Stimulated activated CD8-positive, alpha-beta memory T cell treated with anti-CD3 and anti-CD28 coated beads, Interleukin-7, amount 100 ng/mL, for 24 hours (primary cell): ENCODE measurements around the gene SHISAL1.

Experiments
- DNase-seq: peaks from one replicate; pipeline ENCODE4 v3.0.0-alpha.2; 2020; ENCODE audit warnings: low read depth

Gene SHISAL1

DNA sequence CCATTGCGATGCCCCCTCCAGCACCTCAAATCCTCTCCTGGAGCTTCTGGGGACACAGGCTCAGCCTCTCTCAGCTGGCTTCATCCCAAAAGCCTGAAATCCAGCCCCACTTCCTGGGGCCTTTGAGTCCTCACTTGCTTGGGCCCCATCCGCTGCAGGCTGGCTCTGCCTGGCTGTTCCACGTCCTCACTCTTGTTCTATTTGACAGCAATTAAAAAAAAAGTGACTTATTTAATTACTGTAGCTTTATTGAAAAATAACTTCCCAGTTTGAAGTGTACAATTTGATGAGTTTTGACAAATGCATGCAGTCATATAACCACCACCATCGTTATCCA, 104.8 kb downstream of the SHISAL1 start:
- DNase-seq: no peak

DNA sequence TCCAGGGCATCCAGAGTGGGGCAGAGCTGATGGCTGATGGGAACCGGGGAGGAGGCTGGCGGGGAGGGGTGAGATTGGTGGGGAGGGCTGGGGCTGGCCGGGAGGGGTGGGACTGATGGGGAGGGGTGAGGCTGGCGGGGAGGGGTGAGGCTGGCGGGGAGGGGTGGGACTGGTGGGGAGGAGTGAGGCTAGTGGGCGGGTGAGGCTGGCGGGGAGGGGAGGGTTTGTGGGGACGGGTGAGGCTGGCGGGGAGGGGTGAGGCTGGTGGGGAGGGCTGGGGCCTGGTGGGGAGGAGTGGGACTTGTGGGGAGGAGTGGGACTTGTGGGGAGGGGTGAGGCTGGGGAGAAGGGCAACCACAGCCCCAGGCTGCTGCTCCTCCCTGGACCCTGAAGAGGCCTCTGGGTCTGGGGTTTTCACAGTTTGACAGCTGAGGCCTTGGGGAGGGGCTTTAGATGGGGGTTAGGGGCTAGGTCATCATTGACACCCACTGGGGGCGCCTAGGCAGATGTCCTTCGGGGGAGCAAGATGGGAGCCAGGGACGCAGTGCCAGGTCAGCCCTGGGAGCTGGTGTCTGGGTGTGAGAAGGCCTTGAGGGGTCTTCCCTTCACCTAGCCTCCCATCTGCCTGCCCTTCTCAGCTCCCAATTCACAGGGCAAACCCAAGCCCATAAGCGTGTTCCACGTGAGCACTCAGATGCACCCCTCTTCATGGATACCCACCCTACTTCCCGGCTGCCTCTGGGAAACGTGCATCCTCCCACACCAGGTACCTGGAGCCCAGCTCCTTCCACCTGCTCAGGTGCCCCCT, 105.4 kb downstream of the SHISAL1 start:
- no peak for DNase-seq

DNA sequence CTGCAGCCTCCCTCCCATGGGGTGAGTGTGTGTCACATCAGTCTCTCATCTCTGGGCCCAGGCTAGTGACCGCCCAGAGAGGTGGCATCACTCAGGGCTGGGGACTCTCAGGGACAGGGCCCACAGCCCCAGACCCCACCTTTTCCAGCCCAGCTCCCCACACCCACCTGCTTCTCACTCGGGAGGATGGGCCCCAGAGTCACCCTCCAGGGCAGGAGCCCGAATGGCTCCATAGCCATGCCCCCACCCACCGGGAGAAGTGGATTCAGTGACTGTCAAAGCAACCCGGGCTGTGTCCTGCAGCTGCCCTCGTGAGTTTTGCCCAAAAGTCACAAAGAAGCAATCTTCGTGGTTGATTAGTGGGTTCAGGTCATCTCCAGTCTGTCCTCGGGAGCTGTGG, 106.1 kb downstream of the SHISAL1 start:
- DNase-seq: no peak

DNA sequence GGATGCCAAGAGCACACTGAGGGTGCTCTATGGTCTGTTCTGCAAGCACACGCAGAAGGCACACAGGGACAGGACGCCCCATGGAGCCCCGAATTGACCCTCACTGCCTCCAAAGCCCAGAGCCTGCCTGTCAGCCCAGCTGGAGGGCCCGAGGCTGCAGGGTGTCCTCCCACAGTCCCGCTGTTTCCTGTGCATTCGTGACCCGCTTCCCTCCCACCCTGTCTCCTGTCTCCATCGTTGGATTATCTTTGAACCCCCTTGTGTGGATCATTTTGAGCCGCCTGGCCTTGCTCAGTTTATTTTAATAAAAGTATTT, 106.5 kb downstream of the SHISAL1 start:
- DNase-seq: no peak

DNA sequence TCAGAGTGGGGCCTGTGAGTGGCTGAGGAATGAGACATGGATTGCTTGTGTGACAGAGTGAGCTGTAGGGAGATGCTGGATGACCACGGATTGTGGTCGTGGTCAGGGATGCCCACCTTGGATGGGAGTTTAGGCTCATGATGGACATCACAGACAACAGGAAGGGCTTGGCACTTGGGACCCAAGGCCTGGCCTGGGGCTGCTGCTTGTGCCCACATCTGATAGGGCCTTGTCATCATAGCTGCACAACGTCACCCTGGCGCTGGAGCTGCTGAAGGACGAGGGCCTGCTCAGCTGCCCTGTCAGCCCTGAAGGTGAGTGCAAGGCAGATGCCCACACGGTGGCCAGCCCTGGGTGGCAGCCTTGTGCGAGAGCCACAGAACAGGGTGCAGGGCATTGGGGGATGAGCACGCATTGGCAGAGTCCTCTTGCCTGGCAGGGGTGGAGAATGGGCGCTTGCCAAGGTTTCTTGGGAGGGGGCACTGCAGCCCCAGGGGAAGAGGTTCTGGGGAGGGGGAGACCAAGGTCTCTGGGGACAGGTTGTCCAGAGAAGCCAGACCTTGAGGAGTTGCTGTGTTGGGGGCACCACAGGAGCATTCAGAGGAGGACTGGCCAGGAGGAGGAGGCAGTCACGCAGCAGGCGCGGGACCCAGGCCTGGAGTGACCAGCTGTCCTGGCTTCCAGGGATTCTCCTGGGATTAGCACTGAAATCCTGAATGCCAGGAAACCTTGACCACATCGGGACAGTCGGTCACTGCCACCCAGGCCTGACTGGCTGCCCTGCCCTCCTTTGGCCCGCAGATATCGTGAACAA, 107.0 kb downstream of the SHISAL1 start:
- no peak for DNase-seq

DNA sequence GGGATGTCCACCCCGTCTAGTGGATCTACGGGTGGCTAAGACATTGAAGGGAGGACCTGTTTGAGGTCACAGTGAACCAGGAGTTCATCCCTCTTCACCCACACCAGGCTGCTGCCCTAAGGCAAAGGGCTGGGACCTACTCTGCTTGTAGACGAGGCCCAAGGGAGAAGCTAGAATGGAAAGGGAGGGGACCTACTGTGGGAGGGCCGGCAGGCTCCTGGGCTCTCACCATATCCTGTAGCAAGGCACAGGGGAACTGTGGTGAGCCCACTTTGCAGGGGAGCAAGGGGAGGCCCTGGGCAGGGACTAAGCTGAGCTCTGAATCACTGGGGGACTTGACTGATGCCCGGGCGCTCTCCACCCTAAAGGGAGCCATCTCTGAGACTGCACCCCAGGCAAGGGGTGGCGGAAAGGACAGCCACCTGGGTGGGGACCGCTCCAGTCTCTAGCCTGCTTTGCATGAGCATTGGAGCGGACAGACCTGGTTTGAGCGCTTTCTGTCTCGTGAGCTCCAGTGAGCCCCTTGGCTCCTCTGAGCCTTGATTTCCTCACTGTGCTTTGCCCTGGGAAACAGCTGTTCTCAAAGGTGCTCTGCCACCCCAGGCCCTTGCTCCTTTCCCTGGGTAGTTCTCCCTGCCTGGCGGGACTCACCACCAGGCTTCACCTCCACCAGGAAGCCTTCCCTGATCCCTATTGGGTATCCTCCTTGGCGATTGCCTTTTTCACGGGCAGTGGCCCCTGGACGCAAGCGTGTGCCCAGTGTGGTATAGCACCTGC, 107.8 kb downstream of the SHISAL1 start:
- no peak for DNase-seq

DNA sequence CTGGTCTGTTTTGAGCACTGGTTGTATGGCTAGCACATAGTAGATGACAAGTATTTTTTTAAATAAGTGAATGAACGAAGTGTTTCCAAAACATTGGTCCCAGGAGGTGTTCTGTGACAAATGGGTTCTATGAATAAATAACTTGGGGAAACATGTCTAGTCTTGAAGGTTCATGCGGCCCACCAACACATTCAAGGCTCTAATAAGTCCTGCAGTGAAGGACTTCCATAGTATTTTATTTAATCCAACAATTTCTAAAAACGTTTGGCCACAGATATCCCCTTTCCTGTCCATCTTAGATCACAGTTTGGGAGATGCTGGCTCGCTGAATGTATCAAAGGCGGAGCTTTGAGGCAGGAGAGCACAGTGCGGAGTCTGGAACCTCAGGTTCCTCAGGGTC, 109.5 kb downstream of the SHISAL1 start:
- DNase-seq: no peak

DNA sequence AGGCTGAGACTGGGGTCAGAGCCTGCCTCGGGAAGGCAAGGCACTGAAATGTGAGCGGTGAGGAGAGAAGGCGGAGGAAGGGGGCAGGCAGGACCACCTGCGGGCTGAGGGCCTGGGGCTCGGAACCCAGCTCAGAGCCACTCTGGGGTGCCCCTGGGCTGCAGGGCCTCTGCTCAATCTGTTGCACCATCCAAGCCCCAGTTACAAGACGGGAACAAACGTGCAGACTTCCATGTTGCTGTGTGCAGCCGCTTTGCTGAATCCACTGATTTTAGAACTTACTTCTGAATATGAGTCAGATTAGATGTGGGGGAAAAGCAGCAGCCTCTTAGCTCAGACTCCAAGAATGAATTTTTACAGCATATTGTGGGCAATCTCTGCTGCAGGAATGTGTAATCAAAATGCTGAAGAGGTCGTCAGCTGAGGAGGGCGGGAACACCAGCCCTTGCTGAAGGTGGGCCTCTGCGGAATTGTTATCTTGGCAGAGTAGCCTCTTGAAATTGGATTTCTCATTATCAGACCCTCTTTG, 110.4 kb downstream of the SHISAL1 start:
- DNase-seq: no peak

DNA sequence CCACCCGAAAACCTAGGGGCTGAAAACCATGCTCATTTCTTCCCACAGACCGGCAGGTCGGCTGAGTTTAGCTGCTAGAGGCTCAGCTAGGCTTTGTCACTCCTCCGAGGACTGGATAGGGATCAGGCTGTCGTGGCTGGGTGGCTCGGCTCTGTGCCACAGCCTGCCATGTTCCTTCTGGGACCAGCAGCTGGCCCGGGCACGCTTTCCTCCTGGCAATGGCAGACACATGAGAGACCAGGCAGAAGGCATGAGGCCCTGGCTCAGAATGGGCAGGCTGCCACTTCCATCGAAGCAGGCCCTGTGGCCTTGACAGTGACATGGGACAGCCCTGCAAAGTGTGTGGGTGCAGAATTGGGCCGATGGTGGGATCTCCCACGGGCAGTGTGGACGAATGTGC, 111.1 kb downstream of the SHISAL1 start:
- no peak for DNase-seq

DNA sequence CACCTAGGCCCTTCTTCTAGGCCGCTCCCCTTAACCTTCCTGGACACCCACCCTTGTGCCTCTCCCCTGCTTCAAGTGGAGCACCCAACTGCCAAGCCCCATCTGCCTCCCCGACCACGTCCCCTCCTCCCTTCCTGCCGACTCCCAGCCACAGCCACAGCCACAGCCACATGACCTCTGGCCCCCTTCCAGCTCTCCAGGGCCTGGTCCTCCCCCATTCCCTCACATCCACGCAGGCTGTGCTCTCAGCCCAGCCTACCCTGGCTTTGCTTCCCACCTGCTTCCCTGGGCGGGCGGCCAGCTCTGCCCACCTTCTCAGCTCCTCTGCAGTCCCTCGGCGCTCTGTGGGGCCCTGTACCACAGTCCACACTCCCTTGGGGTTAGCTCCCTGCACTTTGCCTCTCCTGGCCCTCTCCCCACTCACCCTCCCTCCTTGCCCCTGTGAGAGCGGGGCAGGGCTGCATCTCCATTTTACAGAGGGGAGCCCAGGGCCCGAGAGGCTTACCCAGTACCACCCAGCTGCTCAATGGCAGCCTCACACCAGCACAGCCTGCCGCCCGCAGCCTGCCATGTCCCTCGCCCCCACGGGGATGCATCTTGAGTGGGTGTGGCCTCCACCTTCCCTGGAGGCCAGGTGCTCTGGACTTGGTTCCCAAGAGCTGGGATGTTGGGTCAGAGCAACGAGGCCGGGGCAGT, 111.7 kb downstream of the SHISAL1 start:
- DNase-seq: no peak

DNA sequence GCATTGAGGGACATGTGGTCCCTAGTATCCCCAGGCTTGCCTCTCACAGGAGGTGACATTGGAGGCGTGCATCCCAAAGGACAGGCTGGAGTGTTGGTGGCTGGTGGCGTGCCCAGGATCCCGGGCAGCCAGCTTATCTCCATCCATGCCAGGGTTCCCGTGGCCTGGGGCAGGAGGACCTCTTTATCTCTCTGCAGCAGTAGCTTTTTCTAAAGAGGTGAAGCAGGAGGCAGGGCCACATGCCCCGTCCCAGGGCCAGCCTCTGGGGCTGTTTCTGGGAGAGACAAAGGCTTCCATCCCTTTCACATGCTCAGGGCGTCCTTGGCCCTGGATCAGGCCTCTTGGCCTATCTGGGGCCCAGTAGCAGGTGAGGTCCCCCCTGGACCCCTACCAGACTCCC, 112.3 kb downstream of the SHISAL1 start:
- no peak for DNase-seq

DNA sequence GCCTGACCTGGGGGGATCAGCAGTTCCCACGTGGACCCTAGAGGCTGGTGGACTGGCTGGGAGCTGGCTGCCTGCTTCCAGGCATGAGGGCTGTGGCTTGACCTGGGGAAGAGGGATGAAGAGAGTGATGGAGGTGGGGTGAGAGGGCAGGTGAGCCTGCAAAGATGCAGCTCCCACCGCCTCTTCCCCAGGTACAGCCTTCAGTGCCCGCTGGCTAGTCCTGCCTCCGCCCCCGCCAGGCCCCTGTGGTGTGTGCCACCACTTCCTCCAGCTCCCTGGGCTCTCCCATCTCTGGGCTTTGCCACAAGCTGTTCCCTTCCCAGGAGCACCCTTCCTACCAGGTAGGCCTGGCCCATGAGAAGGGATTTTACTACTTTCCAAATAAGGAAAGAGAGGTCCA, 112.9 kb downstream of the SHISAL1 start:
- DNase-seq: no peak

DNA sequence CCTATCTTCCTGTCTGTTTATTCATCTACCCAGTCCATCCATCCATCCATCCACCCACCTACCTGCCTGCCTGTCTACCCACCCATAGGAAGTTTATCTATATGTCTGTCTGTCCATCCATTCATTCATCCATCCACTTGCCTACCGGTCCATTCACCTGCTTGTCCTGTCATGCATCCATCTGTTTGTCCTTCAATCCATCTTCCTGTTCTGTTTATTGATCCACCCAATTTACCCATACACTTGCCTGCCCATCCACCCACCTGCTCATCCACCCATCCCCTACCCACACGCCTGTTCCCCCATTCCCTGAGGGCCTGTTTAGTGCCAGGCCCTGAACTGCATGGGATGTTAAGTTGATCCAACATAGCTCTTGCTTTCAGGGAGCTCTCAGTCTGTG, 113.6 kb downstream of the SHISAL1 start:
- no peak for DNase-seq

DNA sequence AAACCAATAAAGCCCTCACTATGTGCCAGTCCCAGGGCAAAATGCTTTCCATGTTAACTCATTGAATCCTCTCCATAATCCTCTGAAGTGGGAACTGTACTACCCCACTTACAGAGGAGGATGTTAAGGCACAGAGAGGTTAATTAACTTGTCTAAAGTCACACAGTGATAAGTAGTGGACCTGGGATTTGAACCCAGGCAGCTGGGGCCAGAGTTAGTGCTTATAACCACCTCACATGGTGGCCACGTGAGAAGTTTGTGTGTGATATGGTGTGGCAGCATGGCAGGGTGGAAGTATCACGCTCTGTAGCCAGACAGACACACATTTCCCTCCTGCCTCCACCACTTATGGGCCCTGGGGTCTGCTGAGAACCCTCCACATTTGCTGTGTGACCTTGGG, 115.5 kb downstream of the SHISAL1 start:
- DNase-seq: no peak

DNA sequence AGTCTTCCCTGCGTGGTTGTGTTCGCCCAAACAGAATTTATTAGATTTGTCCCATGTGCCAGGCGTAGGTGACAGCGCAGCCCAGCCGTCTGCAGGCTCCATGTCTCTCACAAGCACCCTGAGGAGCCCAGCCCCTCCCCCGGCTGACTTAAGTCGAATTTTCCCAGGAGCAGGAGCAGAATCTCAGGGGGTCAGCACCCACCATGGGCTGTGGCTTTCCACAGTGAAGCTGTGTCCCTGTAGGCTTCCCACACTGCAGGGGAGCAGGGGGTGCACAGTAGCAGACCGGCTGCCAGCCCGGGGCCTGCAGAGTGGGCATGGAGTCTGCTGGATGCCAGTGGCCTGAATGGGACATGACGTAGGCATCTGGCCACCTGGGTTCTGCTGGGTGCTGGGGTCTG, 116.0 kb downstream of the SHISAL1 start:
- DNase-seq: no peak

DNA sequence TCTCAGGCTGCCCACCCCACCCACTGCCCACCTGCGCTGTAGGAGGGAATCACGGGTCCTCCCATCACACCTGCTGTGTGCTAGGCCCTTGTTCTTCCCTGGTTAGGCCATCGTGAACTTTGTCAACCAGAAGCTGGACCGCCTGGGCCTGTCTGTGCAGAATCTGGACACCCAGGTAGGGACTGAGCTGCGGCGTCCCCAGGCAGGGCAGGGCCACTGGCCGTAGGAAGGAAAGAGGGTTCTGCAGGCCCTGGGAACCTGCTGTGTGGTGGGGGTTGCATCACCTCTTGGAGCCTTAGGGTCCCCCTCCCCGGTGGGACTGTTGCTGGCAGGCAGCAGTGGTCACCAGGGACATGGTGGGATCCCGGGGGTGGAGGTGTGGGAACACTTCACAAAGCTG, 116.5 kb downstream of the SHISAL1 start:
- no peak for DNase-seq

DNA sequence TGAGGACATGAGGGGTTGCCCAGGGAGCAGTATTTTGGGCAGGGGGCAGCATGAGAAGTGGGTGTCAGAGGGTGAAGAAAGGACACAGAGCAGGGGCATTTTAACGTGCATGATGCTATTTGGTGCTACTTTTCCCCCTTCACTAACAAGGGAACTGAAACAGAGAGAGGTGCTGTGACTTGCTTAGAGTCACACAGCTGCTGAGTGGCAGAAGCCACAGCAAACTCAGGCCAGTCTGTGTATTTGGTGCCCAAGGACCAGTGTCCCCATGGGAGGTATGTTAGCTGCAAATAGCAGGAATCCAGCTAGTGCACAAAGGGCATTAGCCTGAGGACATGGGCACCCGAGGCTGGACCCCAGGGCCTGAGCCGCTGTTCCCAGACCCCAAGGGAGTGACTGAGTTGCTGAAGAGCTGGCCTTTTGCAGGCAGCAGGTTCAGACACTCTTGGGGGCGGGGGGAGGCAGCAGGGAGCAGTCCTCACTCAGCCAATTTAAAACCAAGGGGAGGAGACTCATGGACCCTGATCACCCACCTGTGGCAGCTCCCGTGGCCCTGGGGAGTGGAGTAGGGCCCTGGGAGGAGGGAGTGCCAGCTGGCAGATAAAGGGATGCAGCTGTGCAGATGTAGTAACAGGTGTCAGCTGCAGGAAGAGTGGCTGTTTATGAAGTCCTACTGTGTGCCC, 117.4 kb downstream of the SHISAL1 start:
- no peak for DNase-seq

DNA sequence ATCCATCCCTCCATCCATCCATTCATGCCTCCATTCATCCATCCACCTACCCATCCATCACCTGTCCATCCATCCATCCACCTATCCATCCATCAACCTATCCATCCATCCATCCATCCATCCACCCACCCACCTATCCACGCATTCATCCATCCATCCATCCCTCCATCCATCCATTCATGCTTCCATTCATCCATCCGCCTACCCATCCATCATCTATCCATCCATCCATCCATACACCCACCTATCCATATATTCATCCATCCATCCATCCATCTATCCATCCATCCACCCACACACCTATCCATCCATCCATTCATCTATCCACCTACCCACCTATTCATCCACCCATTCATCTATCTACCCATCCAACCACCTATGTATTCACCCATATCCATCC, 118.2 kb downstream of the SHISAL1 start:
- no peak for DNase-seq
